GM12891 (cell line): ENCODE data around the gene PADI6.

Source experiments
- POLR2AphosphoS5 ChIP-seq: IDR thresholded peaks from 2 replicates; pipeline ENCODE4 v1.6.1; 2011; ENCODE audit warnings: low read depth, low read length, control low read depth
- TAF1 ChIP-seq: IDR thresholded peaks from 2 replicates; pipeline ENCODE4 v1.6.1; 2011; ENCODE audit warnings: low read depth, low read length, control low read depth

DNA sequence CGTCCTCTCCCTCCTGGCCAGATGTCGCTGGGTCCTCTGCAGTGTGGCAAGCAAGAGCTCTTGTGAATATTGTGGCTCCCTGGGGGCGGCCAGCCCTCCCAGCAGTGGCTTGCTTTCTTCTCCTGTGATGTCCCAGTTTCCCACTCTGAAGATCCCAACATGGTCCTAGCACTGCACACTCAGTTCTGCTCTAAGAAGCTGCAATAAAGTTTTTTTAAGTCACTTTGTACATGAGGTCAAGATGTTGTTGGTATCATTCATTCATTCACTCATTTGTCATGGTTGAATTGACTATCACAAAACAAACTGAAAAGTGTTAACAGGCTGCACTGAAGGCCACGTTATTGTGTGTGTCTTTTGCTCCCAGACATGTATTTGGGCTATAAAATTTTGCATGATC lies 8.2 kb upstream of the PADI6 start:
- TF ChIP-seq TAF1 (no peak), POLR2AphosphoS5 (no peak)
